Thyroid gland (tissue), 4 donors: Measurements from ENCODE around the gene OGFOD3.

Source experiments
- CTCF ChIP-seq, 6 experiments: fragments of 200-600 bp in 3 of 6; fragments of 450-650 bp in 3 of 6; sonication (generic) in 3 of 6; IDR thresholded peaks; one replicate each; pipeline ENCODE4 v1.5.1; 2016 to 2019; ENCODE audit warnings: antibody characterized with exemption in 6 of 6, mild to moderate bottlenecking in 2 of 6, inconsistent platforms in 1 of 6, moderate library complexity in 1 of 6
- POLR2A ChIP-seq, 2 donors: fragments of 450-650 bp; IDR thresholded peaks; one replicate each; pipeline ENCODE4 v1.6.1; 2017; ENCODE audit warnings: antibody characterized with exemption in 2 of 2, mild to moderate bottlenecking in 2 of 2, moderate library complexity in 1 of 2

GRCh38 chr17:82407255-82407654, 11.1 kb downstream of the OGFOD3 start:
- TF ChIP-seq CTCF (IDR thresholded peaks at IDR 0.05) (no peak), POLR2A (IDR thresholded peaks at IDR 0.05) (no peak)
